K562 (cell line): ENCODE results near the gene TXN2. TPM values are rescaled to one million over a fixed set of nuclear protein-coding genes. Genes with fewer than 3 reads are reported as not detected.

Experiments
- BCOR ChIP-seq: fragments of 450-650 bp; IDR thresholded peaks from 2 replicates; pipeline ENCODE4 v1.6.1; 2016
- CBX3 ChIP-seq, 2 experiments: IDR thresholded peaks; 1 replicate in 1 of 2; 2 replicates in 1 of 2; pipeline ENCODE4 v1.6.1; 2012; ENCODE audit warnings: inconsistent platforms in 2 of 2, low read length in 2 of 2, borderline replicate concordance in 1 of 2, control low read depth in 1 of 2
- CBX8 ChIP-seq: fragments of 200-600 bp; sonication (generic); IDR thresholded peaks from 2 replicates; pipeline ENCODE4 v1.6.1; 2012; ENCODE audit warnings: borderline replicate concordance, mixed run types, low read depth, mild to moderate bottlenecking, moderate library complexity, mixed read lengths, low read length, control low read depth, inconsistent platforms; ENCODE audit not compliant: poor library complexity, severe bottlenecking; ENCODE audit errors: extremely low read depth
- CREB1 ChIP-seq, 2 experiments: sonication (generic) in 1 of 2; formaldehyde crosslinking in 1 of 2; IDR thresholded peaks; 2 replicates each; pipeline versions ENCODE4 v1.6.1 to v1.8.0; 2012 to 2022; ENCODE audit warnings: inconsistent platforms in 1 of 2, mild to moderate bottlenecking in 1 of 2, missing genetic modification reagents in 1 of 2, moderate library complexity in 1 of 2
- CREBBP ChIP-seq: IDR thresholded peaks from one replicate; pipeline ENCODE4 v1.6.1; 2012; ENCODE audit warnings: low read depth, mild to moderate bottlenecking, control low read depth, inconsistent platforms, low read length
- CTBP1 ChIP-seq: fragments of 450-650 bp; IDR thresholded peaks from 2 replicates; pipeline ENCODE4 v1.6.1; 2016; ENCODE audit warnings: borderline replicate concordance
- ETS2 ChIP-seq: IDR thresholded peaks from 2 replicates; pipeline ENCODE4 v1.6.1; 2016; ENCODE audit warnings: borderline replicate concordance, missing genetic modification characterization, mild to moderate bottlenecking, moderate library complexity, missing compliant biosample characterization; ENCODE audit not compliant: poor library complexity, severe bottlenecking
- GABPB1 ChIP-seq: sonication (generic); formaldehyde crosslinking; IDR thresholded peaks from 2 replicates; pipeline ENCODE4 v1.8.0; 2022; ENCODE audit warnings: mild to moderate bottlenecking, missing genetic modification reagents
- HNRNPLL ChIP-seq: fragments of 200-400 bp; formaldehyde crosslinking; IDR thresholded peaks from 2 replicates; pipeline ENCODE4 v1.6.1; 2017; ENCODE audit warnings: low read length, low read depth, mild to moderate bottlenecking; ENCODE audit not compliant: poor library complexity, severe bottlenecking
- NBN ChIP-seq: fragments of 450-650 bp; IDR thresholded peaks from 2 replicates; pipeline ENCODE4 v1.6.1; 2016; ENCODE audit warnings: low read depth, mild to moderate bottlenecking
- POLR2AphosphoS2 ChIP-seq: IDR thresholded peaks from 2 replicates; pipeline ENCODE4 v1.6.1; 2012; ENCODE audit warnings: low read length, improper control_type of control experiment
- SIN3B ChIP-seq: fragments of 450-650 bp; IDR thresholded peaks from 2 replicates; pipeline ENCODE4 v1.6.1; 2017; ENCODE audit warnings: low read depth, mild to moderate bottlenecking, moderate library complexity
- SMARCA5 ChIP-seq: fragments of 450-650 bp; IDR thresholded peaks from 2 replicates; pipeline ENCODE4 v1.6.1; 2016
- SMARCE1 ChIP-seq: fragments of 450-650 bp; IDR thresholded peaks from 2 replicates; pipeline ENCODE4 v1.7.1; 2016; ENCODE audit warnings: mild to moderate bottlenecking
- SREBF2 ChIP-seq: sonication (generic); formaldehyde crosslinking; IDR thresholded peaks from 2 replicates; pipeline ENCODE4 v1.4.0; 2020; ENCODE audit warnings: mild to moderate bottlenecking, missing genetic modification reagents
- UBTF ChIP-seq, 2 experiments: IDR thresholded peaks; 2 replicates each; pipeline ENCODE4 v1.6.1; 2012; ENCODE audit warnings: improper control_type of control experiment in 2 of 2, low read depth in 2 of 2, low read length in 2 of 2, borderline replicate concordance in 1 of 2
- ZFP36 ChIP-seq: fragments of 150-350 bp; IDR thresholded peaks from 2 replicates; pipeline ENCODE4 v1.6.1; 2018; ENCODE audit warnings: low read length, low read depth; ENCODE audit not compliant: partially characterized antibody
- ZKSCAN3 ChIP-seq: fragments of 250-450 bp; sonication (Bioruptor Pico); IDR thresholded peaks from 2 replicates; pipeline ENCODE4 v1.4.0; 2020
- ZNF146 ChIP-seq: IDR thresholded peaks from one replicate; pipeline ENCODE4 v1.6.1; 2018; ENCODE audit warnings: missing compliant biosample characterization; ENCODE audit not compliant: unreplicated experiment
- ZNF76 ChIP-seq: fragments of 250-450 bp; sonication (Bioruptor Pico); IDR thresholded peaks from 2 replicates; pipeline ENCODE4 v1.4.0; 2020; ENCODE audit warnings: mild to moderate bottlenecking, moderate library complexity, borderline replicate concordance
- polyA plus RNA-seq, 8 experiments: library from polyadenylated mRNA; depleted of rRNA in 4 of 8; stranded (reverse) in 5 of 8; unstranded in 3 of 8; fragments of >200 nt; fragmentation: Nextera tagmentation in 2 of 8; fragmentation: Illumina TruSeq in 1 of 8; extraction: Ambion mirVana in 2 of 8; extraction: Trizol in 1 of 8; gene quantifications; 2 replicates each; pipeline versions ENCODE4 v1.2.1 to v1.2.3, GENCODE V29; 2011 to 2014; ENCODE audit warnings: inconsistent platforms in 1 of 8, missing spikeins in 1 of 8
- total RNA-seq, 7 experiments: library from RNA; depleted of rRNA in 6 of 7; stranded (reverse); fragments of >200 nt in 6 of 7; fragmentation: Illumina TruSeq in 2 of 7; extraction: Trizol in 2 of 7; gene quantifications; 2 replicates each; pipeline versions ENCODE4 v1.2.1 to v1.2.3, GENCODE V29; 2011 to 2021; ENCODE audit warnings: low replicate concordance in 1 of 7
- TF ChIP-seq, protein P1 (sequence below): fragments of 250-450 bp; sonication (Bioruptor Pico); IDR thresholded peaks from 2 replicates; pipeline ENCODE4 v1.5.0; 2022; ENCODE audit warnings: mild to moderate bottlenecking

Gene TXN2
- total and polyA plus RNA-seq, 9 of the 15 experiments (the other 6 are each of a cell fraction or from before 2014, with no cell fraction given), result 48.5 to 399 (median 118) TPM

- TF ChIP-seq SREBF2 (CRISPR knock-in tag) (no peak), BCOR (peak; percentile 68), NBN (no peak), UBTF (IDR thresholded peaks at IDR 0.05; ENCODE audit: borderline replicate concordance in 1 of 2, low read depth in 2 of 2, low read length in 2 of 2) (no peak), GABPB1 (no peak), SMARCE1 (no peak), SIN3B (no peak), ZNF146 (CRISPR knock-in tag) (no peak), ETS2 (tag) (no peak), CREB1 (IDR thresholded peaks at IDR 0.05) (no peak), CREB1 (CRISPR knock-in tag; IDR thresholded peaks at IDR 0.05) (no peak), ZFP36 (peak; percentile 73), CREBBP (no peak), POLR2AphosphoS2 (no peak), CTBP1 (no peak), SMARCA5 (0 out of 2 replicates have a peak, but pooled peaks have one; percentile 34), HNRNPLL (no peak), CBX3 (IDR thresholded peaks at IDR 0.05; ENCODE audit: borderline replicate concordance in 1 of 2, low read length in 2 of 2) (no peak), ZKSCAN3 (CRISPR knock-in tag) (no peak), ZNF76 (no peak), CBX8 (no peak)
- TF ChIP-seq, protein P1, sequence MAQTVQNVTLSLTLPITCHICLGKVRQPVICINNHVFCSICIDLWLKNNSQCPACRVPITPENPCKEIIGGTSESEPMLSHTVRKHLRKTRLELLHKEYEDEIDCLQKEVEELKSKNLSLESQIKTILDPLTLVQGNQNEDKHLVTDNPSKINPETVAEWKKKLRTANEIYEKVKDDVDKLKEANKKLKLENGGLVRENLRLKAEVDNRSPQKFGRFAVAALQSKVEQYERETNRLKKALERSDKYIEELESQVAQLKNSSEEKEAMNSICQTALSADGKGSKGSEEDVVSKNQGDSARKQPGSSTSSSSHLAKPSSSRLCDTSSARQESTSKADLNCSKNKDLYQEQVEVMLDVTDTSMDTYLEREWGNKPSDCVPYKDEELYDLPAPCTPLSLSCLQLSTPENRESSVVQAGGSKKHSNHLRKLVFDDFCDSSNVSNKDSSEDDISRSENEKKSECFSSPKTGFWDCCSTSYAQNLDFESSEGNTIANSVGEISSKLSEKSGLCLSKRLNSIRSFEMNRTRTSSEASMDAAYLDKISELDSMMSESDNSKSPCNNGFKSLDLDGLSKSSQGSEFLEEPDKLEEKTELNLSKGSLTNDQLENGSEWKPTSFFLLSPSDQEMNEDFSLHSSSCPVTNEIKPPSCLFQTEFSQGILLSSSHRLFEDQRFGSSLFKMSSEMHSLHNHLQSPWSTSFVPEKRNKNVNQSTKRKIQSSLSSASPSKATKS (CRISPR knock-in tag), result no peak
- TF ChIP-seq, all 486 proteins: peak for 5
Observed at GRCh38 chr22:36431977-36432376, 49.5 kb downstream of the TXN2 start (continued).
